Astrocyte (in vitro differentiated cells and primary cell): ENCODE results near the gene ZNF79. TPM values are rescaled to one million over a fixed set of nuclear protein-coding genes. Genes with fewer than 3 reads are reported as not detected.

Experiments used
- DNase-seq: peaks from one replicate; pipeline ENCODE4 v3.0.0-alpha.2; 2010; ENCODE audit warnings: low read depth
- FAIRE-seq: peaks from 2 replicates; lab custom pipeline; 2011; peaks lifted over from hg19 to GRCh38; lab: Jason Lieb, UNC
- H2AFZ ChIP-seq: 2 replicates; pipeline ENCODE4 v1.6.0; 2012; ENCODE audit warnings: low read depth, low read length, inconsistent platforms
- H3K27ac ChIP-seq: 2 replicates; pipeline ENCODE4 v1.5.1; 2011; ENCODE audit warnings: low read depth, low read length, inconsistent platforms
- H3K27me3 ChIP-seq: 2 replicates; pipeline ENCODE4 v1.6.0; 2011; ENCODE audit warnings: low read length, inconsistent platforms; ENCODE audit not compliant: insufficient read depth
- H3K36me3 ChIP-seq: 2 replicates; pipeline ENCODE4 v1.5.1; 2011; ENCODE audit warnings: low read length, inconsistent platforms; ENCODE audit not compliant: insufficient read depth
- H3K4me1 ChIP-seq: 2 replicates; pipeline ENCODE4 v1.5.1; 2011; ENCODE audit warnings: low read length, inconsistent platforms; ENCODE audit not compliant: insufficient read depth
- H3K4me2 ChIP-seq: 2 replicates; pipeline ENCODE4 v1.6.0; 2012; ENCODE audit warnings: low read length, inconsistent platforms
- H3K4me3 ChIP-seq: 2 replicates; pipeline ENCODE4 v1.5.1; 2011; ENCODE audit warnings: low read depth, mild to moderate bottlenecking, low read length, inconsistent platforms; ENCODE audit not compliant: insufficient read depth
- H3K79me2 ChIP-seq: 2 replicates; pipeline ENCODE4 v1.6.0; 2012; ENCODE audit warnings: mild to moderate bottlenecking, low read length, inconsistent platforms; ENCODE audit not compliant: insufficient read depth
- H3K9ac ChIP-seq: 2 replicates; pipeline ENCODE4 v1.6.0; 2012; ENCODE audit warnings: mild to moderate bottlenecking, low read length, inconsistent platforms
- H3K9me3 ChIP-seq: 2 replicates; pipeline ENCODE4 v1.5.1; 2012; ENCODE audit warnings: low read depth, mild to moderate bottlenecking, low read length, inconsistent platforms; ENCODE audit not compliant: insufficient read depth
- H4K20me1 ChIP-seq: 2 replicates; pipeline ENCODE4 v1.6.0; 2012; ENCODE audit warnings: low read length, inconsistent platforms; ENCODE audit not compliant: insufficient read depth
- H3K27ac Mint-ChIP-seq: one replicate; pipeline ENCODE4 v1.8.0; 2021; ENCODE audit warnings: mild to moderate bottlenecking, mixed read lengths; ENCODE audit not compliant: unreplicated experiment
- H3K27me3 Mint-ChIP-seq: one replicate; pipeline ENCODE4 v1.8.0; 2021; ENCODE audit warnings: low read depth, mixed read lengths; ENCODE audit not compliant: unreplicated experiment
- H3K36me3 Mint-ChIP-seq: one replicate; pipeline ENCODE4 v1.8.0; 2021; ENCODE audit warnings: low read depth, mixed read lengths; ENCODE audit not compliant: unreplicated experiment
- H3K4me1 Mint-ChIP-seq: one replicate; pipeline ENCODE4 v1.8.0; 2021; ENCODE audit warnings: low read depth, mixed read lengths; ENCODE audit not compliant: unreplicated experiment
- H3K4me3 Mint-ChIP-seq: one replicate; pipeline ENCODE4 v1.8.0; 2021; ENCODE audit warnings: mild to moderate bottlenecking, moderate library complexity, mixed read lengths; ENCODE audit not compliant: unreplicated experiment
- H3K9me3 Mint-ChIP-seq: one replicate; pipeline ENCODE4 v1.8.0; 2021; ENCODE audit warnings: mild to moderate bottlenecking, mixed read lengths; ENCODE audit not compliant: unreplicated experiment
- CTCF ChIP-seq: IDR thresholded peaks from 2 replicates; pipeline ENCODE4 v1.5.1; 2011; ENCODE audit warnings: low read depth, mild to moderate bottlenecking, inconsistent platforms, low read length, moderate library complexity; ENCODE audit not compliant: insufficient read depth
- EZH2 ChIP-seq: IDR thresholded peaks from 2 replicates; pipeline ENCODE4 v1.6.1; 2012; ENCODE audit warnings: mild to moderate bottlenecking, low read length, inconsistent platforms; ENCODE audit not compliant: insufficient read depth
- total RNA-seq: library from RNA; stranded (reverse); gene quantifications from 2 replicates; pipeline ENCODE4 v1.2.1, GENCODE V29; 2021

The ZNF79 gene
- total RNA-seq, 1 donor from 2014 or later: 11.5 TPM

DNA sequence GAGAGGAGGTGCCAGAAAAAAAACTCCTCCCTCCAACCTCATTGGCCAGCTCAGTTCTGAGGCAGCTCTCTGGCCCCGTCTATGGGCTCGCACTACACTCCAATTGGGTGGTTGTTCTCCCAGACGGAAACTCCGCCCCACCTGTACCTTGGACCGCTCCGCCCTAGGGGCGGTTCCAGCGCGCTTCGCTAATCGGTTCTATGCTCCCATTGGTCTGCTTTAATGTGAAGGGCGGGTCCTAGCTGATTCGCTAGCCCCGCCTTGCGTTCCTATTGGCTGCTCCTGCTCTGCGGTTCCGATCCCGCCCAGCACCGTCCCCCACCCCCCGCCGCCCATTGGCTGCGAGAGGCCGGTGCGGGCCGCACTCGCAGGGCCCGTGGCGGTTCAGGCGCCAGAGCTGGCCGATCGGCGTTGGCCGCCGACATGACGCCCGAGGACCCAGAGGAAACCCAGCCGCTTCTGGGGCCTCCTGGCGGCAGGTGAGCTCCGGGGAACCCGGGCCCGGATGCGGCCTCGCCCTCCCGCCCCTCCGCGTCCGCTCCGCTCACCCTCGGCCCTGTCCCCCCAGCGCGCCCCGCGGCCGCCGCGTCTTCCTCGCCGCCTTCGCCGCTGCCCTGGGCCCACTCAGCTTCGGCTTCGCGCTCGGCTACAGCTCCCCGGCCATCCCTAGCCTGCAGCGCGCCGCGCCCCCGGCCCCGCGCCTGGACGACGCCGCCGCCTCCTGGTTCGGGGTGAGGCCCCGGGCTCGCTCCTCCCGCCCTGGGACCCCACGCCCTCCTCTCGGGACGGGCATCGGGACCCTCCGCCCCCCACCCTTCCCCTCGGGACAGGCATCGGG lies 27.2 kb upstream of the ZNF79 start, which contains the start of gene SLC2A8:
TSS of gene SLC2A8 (plus strand) at position 362 of the 838 bp plus-strand sequence. CDS start at position 424, 62 bp downstream.
- DNase-seq: peak; percentile 96
- H3K27me3 ChIP-seq: peaks cover 23% of the 10 kb centered on the region
- H3K27me3 Mint-ChIP-seq: peaks cover 2% of the 10 kb centered on the region
- no peaks in the 10 kb centered on the region for H3K36me3 ChIP-seq
- no peaks in the 10 kb centered on the region for H3K9me3 ChIP-seq
- peak within 1 kb of the TSS; percentile 91 for H3K4me2 ChIP-seq
- H3K4me3 Mint-ChIP-seq: peak within 1 kb of the TSS; percentile 81
- peaks cover 15% of the 10 kb centered on the region for H3K79me2 ChIP-seq
- H3K4me1 ChIP-seq: peaks cover 10% of the 10 kb centered on the region
- peaks cover 16% of the 10 kb centered on the region for H4K20me1 ChIP-seq
- no peak for TF ChIP-seq CTCF
- no peak for TF ChIP-seq EZH2
- H3K9me3 Mint-ChIP-seq: no peaks in the 10 kb centered on the region
- peaks cover 5% of the 10 kb centered on the region for H3K4me1 Mint-ChIP-seq
- peak; percentile 60 for FAIRE-seq
- H3K9ac ChIP-seq: peak within 1 kb of the TSS; percentile 74
- peaks cover 3% of the 10 kb centered on the region for H3K36me3 Mint-ChIP-seq
- H3K27ac Mint-ChIP-seq: no peak within 1 kb of the TSS
- H2AFZ ChIP-seq: peak within 1 kb of the TSS; percentile 78
- H3K27ac ChIP-seq: peak within 1 kb of the TSS; percentile 34
- peak within 1 kb of the TSS; percentile 58 for H3K4me3 ChIP-seq

DNA sequence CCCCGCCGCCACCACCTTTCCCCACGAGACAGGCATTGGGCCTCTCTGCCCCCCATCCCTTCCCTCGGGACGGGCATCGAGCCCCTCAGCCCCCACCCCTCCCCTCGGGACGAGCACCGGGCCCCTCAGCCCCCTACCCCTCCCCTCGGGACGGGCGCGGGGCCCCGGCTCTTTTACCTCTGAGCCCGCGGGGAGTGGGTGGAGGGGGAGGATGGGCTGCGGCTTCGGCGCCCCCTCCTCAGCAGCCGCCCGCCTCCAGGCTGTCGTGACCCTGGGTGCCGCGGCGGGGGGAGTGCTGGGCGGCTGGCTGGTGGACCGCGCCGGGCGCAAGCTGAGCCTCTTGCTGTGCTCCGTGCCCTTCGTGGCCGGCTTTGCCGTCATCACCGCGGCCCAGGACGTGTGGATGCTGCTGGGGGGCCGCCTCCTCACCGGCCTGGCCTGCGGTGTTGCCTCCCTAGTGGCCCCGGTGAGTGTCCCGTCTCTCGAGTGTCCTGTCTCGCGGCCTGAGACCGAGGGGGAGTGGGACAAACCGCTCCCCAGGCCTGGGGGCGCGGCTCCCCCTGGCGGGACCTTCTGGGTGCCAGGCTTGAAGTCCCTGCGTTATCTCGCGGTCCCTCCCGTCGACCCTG lies 26.4 kb upstream of the ZNF79 start:
- peak overlapping the region; percentile 55 for H3K4me3 ChIP-seq
- DNase-seq (no peak), FAIRE-seq (no peak)
- H3K4me2 ChIP-seq: peak overlapping the region; percentile 86
- H3K4me1 ChIP-seq: peaks cover 10% of the 10 kb centered on the region
- H3K4me3 Mint-ChIP-seq: peak overlapping the region; percentile 80
- no peaks in the 10 kb centered on the region for H3K36me3 ChIP-seq
- H4K20me1 ChIP-seq: peaks cover 16% of the 10 kb centered on the region
- peak overlapping the region; percentile 78 for H2AFZ ChIP-seq
- H3K9me3 ChIP-seq: no peaks in the 10 kb centered on the region
- H3K4me1 Mint-ChIP-seq: peaks cover 5% of the 10 kb centered on the region
- H3K27me3 ChIP-seq: peaks cover 18% of the 10 kb centered on the region
- peaks cover 3% of the 10 kb centered on the region for H3K36me3 Mint-ChIP-seq
- H3K9me3 Mint-ChIP-seq: no peaks in the 10 kb centered on the region
- TF ChIP-seq CTCF (peak; percentile 15), EZH2 (no peak)
- no peaks in the 10 kb centered on the region for H3K27me3 Mint-ChIP-seq
- peaks cover 15% of the 10 kb centered on the region for H3K79me2 ChIP-seq
- H3K27ac ChIP-seq: no peak overlapping the region
- no peak overlapping the region for H3K27ac Mint-ChIP-seq
- H3K9ac ChIP-seq: peak overlapping the region; percentile 74
